GM12874 (cell line): Measurements from ENCODE around the gene GPER1.

ENCODE experiments used
- CTCF ChIP-seq: IDR thresholded peaks from 2 replicates; pipeline ENCODE4 v1.5.1; 2011; ENCODE audit warnings: low read depth, mild to moderate bottlenecking, control low read depth, low read length, moderate library complexity; ENCODE audit not compliant: insufficient read depth

The GPER1 gene

DNA sequence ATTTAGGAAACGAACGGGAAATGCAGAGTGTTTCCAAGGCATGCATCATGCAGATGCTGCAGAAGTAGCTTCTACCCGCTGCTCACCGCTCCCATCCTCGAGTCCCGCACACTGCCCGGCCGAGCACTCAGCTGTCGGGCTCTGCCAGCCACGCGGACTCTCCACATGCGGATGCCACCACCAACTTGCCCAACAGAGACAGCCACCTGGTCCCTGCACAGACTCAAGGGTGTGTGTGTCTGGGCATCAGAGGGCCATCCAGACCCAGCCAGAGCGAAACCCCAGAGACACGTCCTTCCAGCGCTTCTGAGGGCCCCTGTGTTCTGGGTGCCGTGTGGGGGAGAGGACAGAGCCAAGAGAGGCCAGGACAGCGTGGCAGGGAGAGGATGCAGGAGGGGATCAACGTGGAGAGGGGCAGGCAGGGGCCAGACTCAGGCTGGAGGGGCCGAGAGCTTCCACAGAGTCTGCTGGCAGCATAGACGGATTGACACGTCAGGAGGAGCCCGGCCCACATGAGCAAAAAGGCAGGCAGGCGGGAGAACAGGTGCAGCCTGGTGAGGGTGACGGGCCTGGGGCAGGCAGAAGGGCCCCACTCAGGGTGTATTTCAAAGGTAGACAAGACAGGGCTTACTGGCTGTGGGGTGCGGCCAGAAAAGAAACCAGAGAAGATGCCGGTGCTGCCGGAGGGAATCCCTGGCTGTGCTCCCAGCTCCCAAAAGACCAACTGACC lies 18.3 kb downstream of the GPER1 start:
- no peak for TF ChIP-seq CTCF

GRCh38 chr7:1106793-1107421 lies 19.0 kb downstream of the GPER1 start:
- no peak for TF ChIP-seq CTCF

DNA sequence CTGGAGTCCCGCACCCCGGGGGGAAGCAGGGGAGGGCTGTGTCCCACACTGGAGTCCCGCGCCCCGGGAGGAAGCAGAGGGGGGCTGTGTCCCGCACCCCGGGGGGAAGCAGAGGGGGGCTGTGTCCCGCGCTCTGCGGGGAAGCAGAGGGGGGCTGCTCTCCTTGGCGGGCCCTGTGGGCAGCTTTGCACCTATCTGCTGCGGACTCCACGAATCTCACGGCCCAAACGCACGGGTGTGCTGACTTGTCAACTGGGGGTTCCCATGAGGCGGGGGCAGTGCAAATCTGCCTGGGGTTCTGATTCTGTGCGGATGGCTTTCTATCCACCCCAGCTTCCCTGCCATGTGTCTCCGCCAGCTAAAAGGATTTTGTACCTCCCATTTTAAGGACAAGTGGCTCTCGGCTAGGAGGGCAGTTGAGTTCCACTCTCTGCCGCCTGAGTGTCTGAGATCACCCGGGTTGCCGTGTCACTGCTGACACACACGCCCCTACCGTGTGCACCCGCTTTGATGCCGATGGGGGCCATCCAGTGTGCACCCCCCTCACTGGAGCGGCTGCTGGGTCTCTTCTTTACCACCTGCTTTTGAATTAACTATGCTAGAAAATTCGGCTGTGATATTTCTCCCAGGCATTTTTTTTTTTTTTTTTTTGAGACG lies 20.5 kb downstream of the GPER1 start:
- no peak for TF ChIP-seq CTCF

DNA sequence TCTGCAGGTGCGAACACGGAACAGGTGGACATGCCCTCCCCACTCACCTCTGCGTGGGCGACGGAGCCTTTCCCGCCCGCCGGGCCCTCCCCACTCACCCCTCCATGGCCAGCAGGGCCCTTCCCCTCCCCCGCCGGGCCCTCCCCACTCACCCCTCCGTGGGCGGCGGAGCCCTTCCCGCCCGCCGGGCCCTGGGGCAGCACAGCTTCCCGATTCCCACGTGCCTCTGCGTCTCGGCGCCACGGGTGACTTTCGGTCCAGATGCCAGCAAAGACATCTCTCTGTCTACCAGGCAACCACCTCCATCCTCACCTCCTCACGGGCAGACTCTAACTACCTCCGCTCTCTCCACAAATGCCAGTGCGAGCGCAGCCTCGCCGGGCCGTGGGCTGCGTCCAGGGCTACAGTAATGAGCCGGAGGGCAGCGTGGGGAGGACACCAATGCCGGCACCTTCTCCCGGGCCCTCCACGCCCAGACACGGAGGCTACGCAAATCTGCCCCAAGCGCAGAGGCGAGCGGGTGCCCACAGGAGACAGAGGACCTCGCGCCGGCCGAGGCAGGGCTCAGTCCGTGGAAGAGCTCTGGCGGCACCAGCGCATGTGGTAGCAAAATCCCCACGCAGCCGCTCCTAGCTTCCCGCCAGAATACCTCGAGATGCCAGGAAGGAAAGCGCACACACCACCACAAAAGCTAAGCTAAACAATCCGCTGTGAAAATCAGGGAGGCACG lies 21.8 kb downstream of the GPER1 start:
- TF ChIP-seq CTCF: no peak

DNA sequence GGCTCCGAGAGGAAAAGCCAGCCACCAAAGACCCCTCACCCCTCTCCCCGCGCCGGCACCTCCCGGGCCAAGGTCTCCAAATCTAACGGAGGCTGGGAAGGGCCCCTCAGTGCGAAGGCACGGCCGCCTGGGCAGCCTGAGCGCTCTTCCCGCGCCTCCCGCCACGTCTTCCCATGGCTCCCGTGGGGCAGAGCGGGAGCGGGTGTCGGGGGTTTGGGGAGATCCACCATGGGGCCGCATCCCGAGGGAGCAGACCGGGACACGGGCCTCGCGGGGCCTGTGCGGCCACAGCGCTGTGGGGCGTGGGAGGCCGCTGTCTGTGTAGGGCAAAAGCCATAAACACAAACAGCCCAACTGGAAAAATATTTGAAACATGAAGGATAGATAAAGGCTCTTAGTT lies 22.4 kb downstream of the GPER1 start:
- no peak for TF ChIP-seq CTCF

GRCh38 chr7:1111156-1111555 lies 23.2 kb downstream of the GPER1 start:
- TF ChIP-seq CTCF: no peak

DNA sequence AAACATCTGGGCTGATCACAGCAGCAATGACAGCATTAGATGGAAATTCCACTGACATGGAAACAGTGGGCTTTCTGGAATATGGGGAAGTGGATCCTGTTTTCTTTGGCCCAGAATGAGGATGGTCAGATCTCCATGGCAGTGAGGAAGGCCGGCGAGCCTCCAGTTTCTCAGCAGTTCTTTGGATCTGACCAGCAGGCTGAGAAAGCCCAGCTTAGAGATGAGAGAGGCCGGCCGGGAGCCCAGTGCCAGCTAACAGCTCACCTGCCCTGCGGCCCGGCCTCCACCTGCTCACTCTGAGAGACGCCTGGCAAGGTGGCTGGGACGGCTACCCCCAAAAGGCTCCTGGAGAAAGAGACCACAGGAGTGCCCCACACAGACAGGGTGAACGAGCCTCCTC lies 24.2 kb downstream of the GPER1 start:
- TF ChIP-seq CTCF: no peak
